Measurements from ENCODE around the gene CAMK2G. TPM values are rescaled to one million over a fixed set of nuclear protein-coding genes. Genes with fewer than 3 reads are reported as not detected.

CAMK2G gene
- total RNA-seq, 1 donor from 2014 or later = 20.8 TPM

DNA sequence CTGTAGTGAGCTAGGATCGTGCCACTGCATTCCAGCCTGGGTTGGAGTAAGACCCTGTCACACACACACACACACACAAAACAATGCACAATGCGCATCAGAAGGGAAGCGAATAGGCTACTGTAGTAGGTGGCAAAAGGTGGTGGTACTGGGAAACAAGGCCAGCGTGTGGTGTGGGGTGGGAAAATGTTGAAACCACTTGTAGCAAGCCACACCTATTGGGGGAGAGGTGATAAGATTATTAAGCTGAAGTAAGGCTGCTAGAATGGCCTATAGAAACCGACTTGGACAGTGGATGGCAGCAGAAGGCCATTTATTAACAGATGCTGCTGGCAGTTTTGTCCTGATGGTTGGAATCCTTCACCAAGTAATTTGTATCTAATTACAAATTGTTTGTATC lies 99.7 kb downstream of the CAMK2G start:
- TF ChIP-seq, protein P1, sequence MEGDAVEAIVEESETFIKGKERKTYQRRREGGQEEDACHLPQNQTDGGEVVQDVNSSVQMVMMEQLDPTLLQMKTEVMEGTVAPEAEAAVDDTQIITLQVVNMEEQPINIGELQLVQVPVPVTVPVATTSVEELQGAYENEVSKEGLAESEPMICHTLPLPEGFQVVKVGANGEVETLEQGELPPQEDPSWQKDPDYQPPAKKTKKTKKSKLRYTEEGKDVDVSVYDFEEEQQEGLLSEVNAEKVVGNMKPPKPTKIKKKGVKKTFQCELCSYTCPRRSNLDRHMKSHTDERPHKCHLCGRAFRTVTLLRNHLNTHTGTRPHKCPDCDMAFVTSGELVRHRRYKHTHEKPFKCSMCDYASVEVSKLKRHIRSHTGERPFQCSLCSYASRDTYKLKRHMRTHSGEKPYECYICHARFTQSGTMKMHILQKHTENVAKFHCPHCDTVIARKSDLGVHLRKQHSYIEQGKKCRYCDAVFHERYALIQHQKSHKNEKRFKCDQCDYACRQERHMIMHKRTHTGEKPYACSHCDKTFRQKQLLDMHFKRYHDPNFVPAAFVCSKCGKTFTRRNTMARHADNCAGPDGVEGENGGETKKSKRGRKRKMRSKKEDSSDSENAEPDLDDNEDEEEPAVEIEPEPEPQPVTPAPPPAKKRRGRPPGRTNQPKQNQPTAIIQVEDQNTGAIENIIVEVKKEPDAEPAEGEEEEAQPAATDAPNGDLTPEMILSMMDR (IDR thresholded peaks at IDR 0.05; ENCODE audit: unreplicated experiment) = no peak
- DNase-seq (ENCODE audit: low spot score, unreplicated experiment) = no peak
- Mint-ChIP-seq H3K27me3 (no peaks in the 10 kb centered on the region), H3K36me3 (ENCODE audit: insufficient read depth) (peaks cover 19% of the 10 kb centered on the region), H3K4me3 (ENCODE audit: low read depth) (peak overlapping the region; percentile 28), H3K27ac (no peak overlapping the region), H3K4me1 (ENCODE audit: low read depth) (peaks cover 20% of the 10 kb centered on the region), H3K9me3 (ENCODE audit: low read depth) (no peaks in the 10 kb centered on the region)

DNA sequence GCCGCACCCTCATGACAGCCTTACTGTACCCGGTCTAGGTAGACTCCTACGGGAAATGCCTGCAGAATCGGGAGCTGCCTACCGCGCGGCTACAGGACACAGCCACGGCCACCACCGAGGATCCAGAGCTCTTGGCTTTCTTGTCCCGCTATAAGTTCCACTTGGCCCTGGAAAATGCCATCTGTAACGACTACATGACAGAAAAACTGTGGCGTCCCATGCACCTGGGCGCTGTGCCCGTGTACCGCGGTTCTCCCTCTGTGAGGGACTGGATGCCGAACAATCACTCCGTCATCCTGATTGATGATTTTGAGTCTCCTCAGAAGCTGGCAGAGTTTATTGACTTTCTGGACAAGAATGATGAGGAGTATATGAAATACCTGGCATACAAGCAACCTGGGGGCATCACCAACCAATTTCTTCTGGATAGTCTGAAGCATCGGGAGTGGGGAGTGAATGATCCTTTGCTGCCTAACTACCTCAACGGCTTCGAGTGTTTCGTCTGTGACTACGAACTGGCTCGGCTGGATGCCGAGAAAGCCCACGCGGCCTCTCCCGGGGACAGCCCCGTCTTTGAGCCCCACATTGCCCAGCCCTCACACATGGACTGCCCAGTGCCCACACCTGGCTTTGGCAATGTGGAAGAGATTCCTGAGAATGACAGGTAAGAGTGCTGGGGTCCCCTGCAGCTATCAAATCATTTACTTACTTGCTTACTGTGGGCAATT lies 101.0 kb downstream of the CAMK2G start:
- no peaks in the 10 kb centered on the region for H3K9me3 Mint-ChIP-seq (ENCODE audit: low read depth)
- no peak for DNase-seq (ENCODE audit: low spot score, unreplicated experiment)
- no peaks in the 10 kb centered on the region for H3K27me3 Mint-ChIP-seq
- TF ChIP-seq, protein P1 (IDR thresholded peaks at IDR 0.05; ENCODE audit: unreplicated experiment) = no peak
- H3K36me3 Mint-ChIP-seq (ENCODE audit: insufficient read depth) = peaks cover 27% of the 10 kb centered on the region
- H3K4me1 Mint-ChIP-seq (ENCODE audit: low read depth) = peaks cover 20% of the 10 kb centered on the region
- peak overlapping the region; percentile 88 for H3K4me3 Mint-ChIP-seq (ENCODE audit: low read depth)
- H3K27ac Mint-ChIP-seq = peak overlapping the region; percentile 95

DNA sequence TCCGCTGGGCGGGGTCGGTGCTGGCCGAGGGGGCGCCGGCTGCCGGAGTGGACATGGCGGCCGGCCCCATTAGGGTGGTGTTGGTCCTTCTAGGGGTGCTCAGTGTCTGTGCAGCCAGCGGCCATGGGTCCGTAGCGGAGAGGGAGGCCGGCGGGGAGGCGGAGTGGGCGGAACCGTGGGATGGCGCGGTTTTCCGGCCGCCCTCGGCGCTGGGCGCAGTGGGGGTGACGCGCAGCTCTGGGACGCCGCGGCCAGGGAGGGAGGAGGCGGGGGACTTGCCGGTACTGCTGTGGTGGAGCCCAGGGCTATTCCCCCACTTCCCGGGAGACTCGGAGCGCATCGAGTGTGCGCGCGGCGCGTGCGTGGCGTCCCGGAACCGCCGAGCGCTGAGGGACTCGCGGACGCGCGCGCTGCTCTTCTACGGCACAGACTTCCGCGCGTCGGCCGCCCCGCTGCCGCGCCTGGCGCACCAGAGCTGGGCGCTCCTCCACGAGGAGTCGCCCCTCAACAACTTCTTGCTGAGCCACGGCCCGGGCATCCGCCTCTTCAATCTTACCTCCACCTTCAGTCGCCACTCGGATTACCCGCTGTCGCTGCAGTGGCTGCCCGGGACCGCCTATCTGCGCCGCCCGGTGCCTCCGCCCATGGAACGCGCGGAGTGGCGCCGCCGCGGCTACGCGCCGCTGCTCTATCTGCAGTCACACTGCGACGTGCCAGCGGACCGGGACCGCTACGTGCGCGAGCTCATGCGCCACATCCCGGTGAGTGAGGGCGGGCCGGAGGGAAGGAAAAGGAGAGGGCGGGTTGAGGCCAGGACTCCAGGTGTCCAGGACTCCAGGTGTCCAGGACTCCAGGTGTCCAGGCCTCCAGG lies 101.8 kb downstream of the CAMK2G start:
- Mint-ChIP-seq H3K4me1 (ENCODE audit: low read depth) (peaks cover 20% of the 10 kb centered on the region), H3K9me3 (ENCODE audit: low read depth) (no peaks in the 10 kb centered on the region), H3K4me3 (ENCODE audit: low read depth) (peak overlapping the region; percentile 88), H3K27ac (peak overlapping the region; percentile 95), H3K36me3 (ENCODE audit: insufficient read depth) (peaks cover 30% of the 10 kb centered on the region), H3K27me3 (no peaks in the 10 kb centered on the region)
- TF ChIP-seq, protein P1 (IDR thresholded peaks at IDR 0.05; ENCODE audit: unreplicated experiment) = no peak
- DNase-seq (ENCODE audit: low spot score, unreplicated experiment) = peak; percentile 48

DNA sequence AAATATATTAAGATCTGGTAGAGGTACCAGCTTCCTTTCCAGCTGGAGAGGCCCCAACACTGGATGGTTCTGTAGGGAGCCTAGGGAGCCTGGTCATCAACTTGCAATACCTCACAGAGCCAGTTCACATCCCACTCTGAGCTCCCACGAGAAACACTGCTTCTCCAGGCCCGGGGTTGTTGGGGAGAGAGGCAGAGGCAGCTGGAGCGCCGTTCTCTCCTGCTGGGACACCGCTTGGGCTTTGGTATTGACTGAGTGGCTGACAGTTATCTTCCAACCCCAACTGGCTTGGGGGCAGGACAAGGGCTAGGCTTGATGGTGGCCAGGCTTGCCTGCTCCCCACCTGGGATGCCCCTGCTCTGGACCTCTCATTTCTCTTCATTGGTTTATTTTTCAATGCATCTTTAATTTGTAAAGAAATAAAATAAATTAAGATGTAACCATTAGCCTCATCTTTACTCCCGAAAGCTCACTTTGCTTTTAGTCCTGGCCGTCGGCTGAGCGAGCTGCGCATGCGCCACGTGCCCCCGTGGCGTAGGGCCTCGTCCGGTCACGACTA lies 102.6 kb downstream of the CAMK2G start:
- no peaks in the 10 kb centered on the region for H3K9me3 Mint-ChIP-seq (ENCODE audit: low read depth)
- TF ChIP-seq, protein P1 (IDR thresholded peaks at IDR 0.05; ENCODE audit: unreplicated experiment) = no peak
- peaks cover 29% of the 10 kb centered on the region for H3K36me3 Mint-ChIP-seq (ENCODE audit: insufficient read depth)
- DNase-seq (ENCODE audit: low spot score, unreplicated experiment) = peak; percentile 79
- H3K27me3 Mint-ChIP-seq = no peaks in the 10 kb centered on the region
- peak overlapping the region; percentile 88 for H3K4me3 Mint-ChIP-seq (ENCODE audit: low read depth)
- H3K27ac Mint-ChIP-seq = peak overlapping the region; percentile 95
- peaks cover 20% of the 10 kb centered on the region for H3K4me1 Mint-ChIP-seq (ENCODE audit: low read depth)

DNA sequence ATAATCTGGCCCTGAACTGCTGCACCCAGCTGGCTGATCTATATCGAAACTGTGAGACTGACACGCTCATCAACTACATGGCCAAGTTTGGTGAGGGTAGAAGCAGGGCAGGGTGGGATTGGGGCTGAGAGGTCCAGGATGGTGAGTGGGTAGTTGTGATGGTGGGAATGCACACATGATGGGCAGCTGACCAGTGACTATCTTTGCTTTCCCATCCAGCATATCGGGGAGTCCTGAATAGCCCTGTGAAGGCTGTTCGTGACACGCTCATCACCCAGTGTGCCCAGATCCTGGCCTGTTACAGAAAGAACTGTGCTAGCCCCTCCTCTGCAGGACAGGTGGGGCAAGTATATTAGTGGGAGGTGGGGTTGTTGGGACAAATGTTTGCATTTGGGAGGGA lies 105.0 kb downstream of the CAMK2G start:
- H3K27me3 Mint-ChIP-seq = no peaks in the 10 kb centered on the region
- TF ChIP-seq, protein P1 (IDR thresholded peaks at IDR 0.05; ENCODE audit: unreplicated experiment) = no peak
- H3K4me1 Mint-ChIP-seq (ENCODE audit: low read depth) = peaks cover 13% of the 10 kb centered on the region
- DNase-seq (ENCODE audit: low spot score, unreplicated experiment) = no peak
- H3K4me3 Mint-ChIP-seq (ENCODE audit: low read depth) = no peak overlapping the region
- H3K27ac Mint-ChIP-seq = no peak overlapping the region
- H3K36me3 Mint-ChIP-seq (ENCODE audit: insufficient read depth) = peaks cover 35% of the 10 kb centered on the region
- H3K9me3 Mint-ChIP-seq (ENCODE audit: low read depth) = no peaks in the 10 kb centered on the region

Measured in progenitor cell of endocrine pancreas (in vitro differentiated cells).